Right atrium auricular region (tissue), 2 donors: ENCODE data around the gene POLR2J. TPM values are rescaled to one million over a fixed set of nuclear protein-coding genes. Genes with fewer than 3 reads are reported as not detected.
"Not testable (repeated sequence)": the region's sequence is repeated elsewhere in the genome, so short reads cannot be mapped to it uniquely, and the experiment has no call there.

ENCODE experiments used
- DNase-seq: peaks from one replicate; pipeline ENCODE4 v3.0.0-alpha.2; 2019; ENCODE audit warnings: low spot score
- H3K27ac ChIP-seq, 2 donors: fragments of 200-600 bp; sonication (generic); 1 replicate in 1 of 2; 2 replicates in 1 of 2; pipeline ENCODE4 v1.5.1; 2016 to 2019
- H3K27me3 ChIP-seq, 2 donors: fragments of 200-600 bp; sonication (generic); one replicate each; pipeline versions ENCODE4 v1.5.1 to v1.6.0; 2017 to 2019
- H3K36me3 ChIP-seq: fragments of 200-600 bp; sonication (generic); one replicate; pipeline ENCODE4 v1.5.1; 2016
- H3K4me1 ChIP-seq, 2 donors: fragments of 200-600 bp; sonication (generic); one replicate each; pipeline versions ENCODE4 v1.5.1 to v1.6.0; 2017 to 2019
- H3K4me3 ChIP-seq, 2 donors: fragments of 200-600 bp; sonication (generic); 1 replicate in 1 of 2; 2 replicates in 1 of 2; pipeline ENCODE4 v1.5.1; 2017 to 2019; ENCODE audit warnings: mild to moderate bottlenecking in 1 of 2, moderate library complexity in 1 of 2
- H3K9me3 ChIP-seq, 2 donors: fragments of 200-600 bp; sonication (generic); one replicate each; pipeline ENCODE4 v1.5.1; 2019
- CTCF ChIP-seq, 2 donors: fragments of 200-600 bp; sonication (generic); IDR thresholded peaks; one replicate each; pipeline ENCODE4 v1.5.1; 2019; ENCODE audit warnings: antibody characterized with exemption in 2 of 2
- total RNA-seq, 2 donors: library from RNA; depleted of rRNA; stranded (reverse); fragments of >200 nt; gene quantifications; one replicate each; pipeline ENCODE4 v1.1.0, GENCODE V29; 2016

The POLR2J gene
- total RNA-seq, 2 donors from 2014 or later, result 19.2 to 34.8 TPM

GRCh38 chr7:102456327-102456726 lies 22.4 kb downstream of the POLR2J start:
- no peak for DNase-seq
- H3K9me3 ChIP-seq, result no peaks in the 10 kb centered on the region
- no peak for TF ChIP-seq CTCF (IDR thresholded peaks at IDR 0.05)
- no peaks in the 10 kb centered on the region for H3K27me3 ChIP-seq
- no peak overlapping the region for H3K4me3 ChIP-seq
- H3K4me1 ChIP-seq, result no peaks in the 10 kb centered on the region
- no peak overlapping the region for H3K27ac ChIP-seq
- peaks cover 32% of the 10 kb centered on the region for H3K36me3 ChIP-seq

DNA sequence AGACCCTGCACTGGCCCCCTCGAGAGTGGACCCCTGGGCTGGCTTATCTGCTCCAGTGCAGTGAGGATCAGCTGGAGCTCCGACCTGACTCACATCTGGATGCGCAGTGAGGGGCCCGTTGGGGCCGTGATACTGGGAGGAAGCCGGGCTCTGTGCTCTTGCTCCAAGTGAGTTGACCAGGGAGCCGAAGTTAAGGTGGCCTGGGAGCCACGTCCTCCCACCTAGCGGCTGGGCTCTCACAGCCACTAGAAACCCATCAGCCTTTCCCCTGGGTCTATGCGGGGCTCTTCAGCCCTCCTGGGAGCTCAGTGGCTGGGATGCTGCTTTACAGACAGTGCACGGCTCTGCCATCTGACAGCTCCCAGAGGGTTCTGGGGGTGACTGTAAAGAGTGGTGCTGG lies 23.1 kb downstream of the POLR2J start:
- H3K4me3 ChIP-seq, result no peak overlapping the region
- no peaks in the 10 kb centered on the region for H3K9me3 ChIP-seq
- H3K27me3 ChIP-seq, result no peaks in the 10 kb centered on the region
- H3K4me1 ChIP-seq, result no peaks in the 10 kb centered on the region
- H3K36me3 ChIP-seq, result peaks cover 32% of the 10 kb centered on the region
- no peak for TF ChIP-seq CTCF (IDR thresholded peaks at IDR 0.05)
- no peak for DNase-seq
- H3K27ac ChIP-seq, result no peak overlapping the region

DNA sequence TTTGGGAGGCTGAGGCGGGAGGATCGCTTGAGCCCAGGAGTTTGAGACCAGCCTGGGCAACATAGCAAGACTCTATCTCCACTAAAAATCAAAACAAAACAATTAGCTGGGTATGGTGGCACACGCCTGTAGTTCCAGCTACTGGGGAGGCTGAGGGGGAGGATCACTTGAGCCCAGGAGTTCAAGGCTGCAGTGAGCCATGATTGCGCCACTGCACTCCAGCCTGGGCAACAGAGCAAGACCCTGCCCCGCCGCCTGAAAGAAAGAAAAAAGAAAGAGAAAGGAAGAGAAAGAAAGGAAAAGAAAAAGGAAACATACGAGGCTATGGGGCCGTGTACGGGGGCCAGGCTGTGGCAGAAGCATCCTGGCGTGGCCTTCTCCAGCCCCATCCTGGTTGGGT lies 23.8 kb downstream of the POLR2J start:
- H3K36me3 ChIP-seq, result peaks cover 32% of the 10 kb centered on the region
- not testable (repeated sequence) for H3K4me3 ChIP-seq, H3K4me1 ChIP-seq, H3K27me3 ChIP-seq, H3K27ac ChIP-seq, H3K9me3 ChIP-seq, DNase-seq

DNA sequence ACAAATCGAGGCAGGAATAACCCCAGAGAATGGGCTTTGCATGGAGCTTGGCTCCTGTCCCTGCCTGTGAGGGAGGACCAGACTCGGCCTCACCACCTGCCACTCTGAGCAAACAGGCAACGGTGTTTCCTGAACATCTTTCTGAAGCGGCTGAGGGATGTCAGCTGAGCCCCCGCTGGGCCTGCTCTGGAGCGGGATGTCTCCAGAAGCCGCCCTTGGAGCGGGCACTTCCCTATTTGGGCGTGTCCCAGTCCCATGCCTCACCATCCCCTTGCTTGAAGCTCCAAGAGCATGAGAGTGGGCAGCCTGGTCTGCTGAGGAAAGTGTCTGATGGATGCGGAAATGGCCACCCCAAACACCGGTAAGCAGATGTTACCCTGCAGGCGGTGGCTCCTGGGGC lies 24.3 kb downstream of the POLR2J start:
- DNase-seq, result no peak

DNA sequence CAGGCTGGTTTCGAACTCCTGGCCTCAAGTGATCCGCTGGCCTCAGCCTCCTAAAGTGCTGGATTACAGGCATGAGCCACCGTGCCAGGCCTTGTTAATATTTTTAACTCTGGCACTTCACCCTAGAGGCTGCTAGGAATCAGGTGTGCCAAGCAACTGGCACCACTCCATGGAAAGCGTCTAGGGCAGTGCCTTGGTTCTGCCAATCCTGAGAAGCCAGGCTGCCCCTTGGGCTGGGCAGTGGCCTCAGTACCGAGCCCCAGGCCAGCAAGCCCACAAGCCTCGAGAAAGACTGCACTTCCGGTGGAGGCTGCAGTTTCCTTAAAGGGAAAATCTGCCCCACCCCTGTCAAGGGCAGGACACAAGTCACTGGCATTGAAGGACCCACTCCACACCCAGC lies 25.4 kb downstream of the POLR2J start:
- Histone ChIP-seq H3K27me3 (no peaks in the 10 kb centered on the region), H3K4me1 (no peaks in the 10 kb centered on the region), H3K4me3 (no peak overlapping the region), H3K9me3 (no peaks in the 10 kb centered on the region), H3K36me3 (peaks cover 23% of the 10 kb centered on the region), H3K27ac (no peak overlapping the region)
- TF ChIP-seq CTCF (IDR thresholded peaks at IDR 0.05), result no peak
- no peak for DNase-seq

More for the DNA sequence above, 24.3 kb downstream of the POLR2J start:
- no peak for TF ChIP-seq CTCF (IDR thresholded peaks at IDR 0.05)
- no peaks in the 10 kb centered on the region for H3K9me3 ChIP-seq
- peaks cover 31% of the 10 kb centered on the region for H3K36me3 ChIP-seq
- H3K4me1 ChIP-seq, result no peaks in the 10 kb centered on the region
- H3K27ac ChIP-seq, result no peak overlapping the region
- H3K4me3 ChIP-seq, result no peak overlapping the region
- H3K27me3 ChIP-seq, result no peaks in the 10 kb centered on the region

DNA sequence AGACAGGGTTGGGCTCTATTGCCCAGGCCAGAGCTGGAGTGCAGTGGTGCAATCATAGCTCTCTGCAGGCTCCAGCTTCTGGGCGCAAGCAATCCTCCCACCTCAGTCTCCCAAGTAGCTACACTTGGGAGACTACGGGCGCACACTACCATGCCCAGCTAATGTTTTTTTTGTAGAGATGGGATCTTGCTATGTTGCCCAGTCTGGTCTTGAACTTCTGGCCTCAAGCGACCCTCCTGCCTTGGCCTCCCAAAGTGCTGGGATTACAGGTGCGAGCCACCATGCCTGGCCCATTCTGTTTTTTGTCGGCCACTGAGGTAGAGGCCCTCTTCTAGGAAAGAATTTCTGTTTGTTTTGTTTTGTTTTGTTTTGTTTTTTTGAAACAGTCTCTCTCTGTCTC lies 26.3 kb downstream of the POLR2J start:
- TF ChIP-seq CTCF (IDR thresholded peaks at IDR 0.05), result no peak
- H3K4me3 ChIP-seq, result no peak overlapping the region
- no peak overlapping the region for H3K27ac ChIP-seq
- no peaks in the 10 kb centered on the region for H3K27me3 ChIP-seq
- H3K4me1 ChIP-seq, result no peaks in the 10 kb centered on the region
- H3K9me3 ChIP-seq, result no peaks in the 10 kb centered on the region
- peaks cover 14% of the 10 kb centered on the region for H3K36me3 ChIP-seq
- no peak for DNase-seq
